ENCODE measurements around the gene SMARCAD1. TPM values are rescaled to one million over a fixed set of nuclear protein-coding genes. Genes with fewer than 3 reads are reported as not detected.

The SMARCAD1 gene
- total RNA-seq, 1 donor = 38.7 TPM

DNA sequence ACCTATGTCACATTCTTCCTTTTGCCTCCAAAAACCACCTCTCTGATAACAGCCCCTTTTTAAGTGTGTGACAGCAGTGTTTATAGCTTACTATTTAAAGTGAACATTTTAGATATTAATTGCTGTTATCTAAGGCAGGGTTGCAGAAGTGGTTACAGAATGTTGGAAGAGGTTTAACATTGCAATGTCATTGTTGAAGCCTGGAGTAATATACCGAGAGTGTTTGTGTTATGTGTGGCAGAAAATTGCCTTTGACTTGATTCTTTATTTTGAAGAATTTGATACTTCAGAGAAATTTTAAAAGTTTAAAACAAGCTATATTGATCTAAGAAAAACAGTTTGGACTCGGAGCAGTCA lies 37.1 kb downstream of the SMARCAD1 start:
- Histone ChIP-seq H3K27me3 (ENCODE audit: insufficient read depth, low read length) (no peaks in the 10 kb centered on the region), H4K20me1 (ENCODE audit: insufficient read depth, low read length) (no peaks in the 10 kb centered on the region), H3K27ac (ENCODE audit: low read depth, low read length) (no peak overlapping the region), H2AFZ (ENCODE audit: low read length) (no peak overlapping the region), H3K4me1 (ENCODE audit: insufficient read depth, low read length) (no peaks in the 10 kb centered on the region), H3K4me2 (ENCODE audit: insufficient read depth, low read length) (no peak overlapping the region), H3K79me2 (ENCODE audit: insufficient read depth, low read length) (no peaks in the 10 kb centered on the region), H3K4me3 (ENCODE audit: insufficient read depth, low read length) (no peak overlapping the region), H3K36me3 (ENCODE audit: insufficient read depth, low read length) (peaks cover 37% of the 10 kb centered on the region), H3K9me3 (ENCODE audit: low read depth, low read length) (no peaks in the 10 kb centered on the region)
- DNase-seq (ENCODE audit: insufficient read length, low spot score, missing footprints) = no peak
- TF ChIP-seq, protein P1, sequence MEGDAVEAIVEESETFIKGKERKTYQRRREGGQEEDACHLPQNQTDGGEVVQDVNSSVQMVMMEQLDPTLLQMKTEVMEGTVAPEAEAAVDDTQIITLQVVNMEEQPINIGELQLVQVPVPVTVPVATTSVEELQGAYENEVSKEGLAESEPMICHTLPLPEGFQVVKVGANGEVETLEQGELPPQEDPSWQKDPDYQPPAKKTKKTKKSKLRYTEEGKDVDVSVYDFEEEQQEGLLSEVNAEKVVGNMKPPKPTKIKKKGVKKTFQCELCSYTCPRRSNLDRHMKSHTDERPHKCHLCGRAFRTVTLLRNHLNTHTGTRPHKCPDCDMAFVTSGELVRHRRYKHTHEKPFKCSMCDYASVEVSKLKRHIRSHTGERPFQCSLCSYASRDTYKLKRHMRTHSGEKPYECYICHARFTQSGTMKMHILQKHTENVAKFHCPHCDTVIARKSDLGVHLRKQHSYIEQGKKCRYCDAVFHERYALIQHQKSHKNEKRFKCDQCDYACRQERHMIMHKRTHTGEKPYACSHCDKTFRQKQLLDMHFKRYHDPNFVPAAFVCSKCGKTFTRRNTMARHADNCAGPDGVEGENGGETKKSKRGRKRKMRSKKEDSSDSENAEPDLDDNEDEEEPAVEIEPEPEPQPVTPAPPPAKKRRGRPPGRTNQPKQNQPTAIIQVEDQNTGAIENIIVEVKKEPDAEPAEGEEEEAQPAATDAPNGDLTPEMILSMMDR (IDR thresholded peaks at IDR 0.05; ENCODE audit: extremely low read depth, low read depth, low read length) = no peak

DNA sequence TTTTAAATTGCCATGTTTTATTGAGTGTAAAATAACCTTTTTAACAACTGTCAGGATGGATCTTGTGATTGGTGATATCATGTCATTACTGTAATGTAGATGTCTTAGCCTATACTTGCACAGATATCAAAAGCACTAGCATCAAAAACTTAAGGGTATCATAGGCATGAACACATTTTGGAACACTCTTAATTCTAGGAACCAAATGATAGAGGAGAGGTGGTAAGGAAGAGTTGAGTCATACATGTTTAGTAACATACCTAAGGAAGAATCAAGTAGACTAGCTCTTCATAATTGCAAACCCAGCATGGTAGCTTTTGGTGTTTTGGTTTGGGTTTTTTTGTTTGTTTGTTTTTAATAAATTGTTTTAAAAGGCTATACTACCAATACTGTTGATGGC lies 43.4 kb downstream of the SMARCAD1 start:
- H3K27me3 ChIP-seq (ENCODE audit: insufficient read depth, low read length) = no peaks in the 10 kb centered on the region
- no peak for DNase-seq (ENCODE audit: insufficient read length, low spot score, missing footprints)
- H3K36me3 ChIP-seq (ENCODE audit: insufficient read depth, low read length) = peaks cover 29% of the 10 kb centered on the region
- TF ChIP-seq, protein P1 (IDR thresholded peaks at IDR 0.05; ENCODE audit: extremely low read depth, low read depth, low read length) = no peak
- no peak overlapping the region for H3K4me2 ChIP-seq (ENCODE audit: insufficient read depth, low read length)
- H3K4me3 ChIP-seq (ENCODE audit: insufficient read depth, low read length) = no peak overlapping the region
- H2AFZ ChIP-seq (ENCODE audit: low read length) = no peak overlapping the region
- H3K79me2 ChIP-seq (ENCODE audit: insufficient read depth, low read length) = no peaks in the 10 kb centered on the region
- no peaks in the 10 kb centered on the region for H3K9me3 ChIP-seq (ENCODE audit: low read depth, low read length)
- H3K27ac ChIP-seq (ENCODE audit: low read depth, low read length) = no peak overlapping the region
- no peaks in the 10 kb centered on the region for H4K20me1 ChIP-seq (ENCODE audit: insufficient read depth, low read length)
- no peaks in the 10 kb centered on the region for H3K4me1 ChIP-seq (ENCODE audit: insufficient read depth, low read length)

DNA sequence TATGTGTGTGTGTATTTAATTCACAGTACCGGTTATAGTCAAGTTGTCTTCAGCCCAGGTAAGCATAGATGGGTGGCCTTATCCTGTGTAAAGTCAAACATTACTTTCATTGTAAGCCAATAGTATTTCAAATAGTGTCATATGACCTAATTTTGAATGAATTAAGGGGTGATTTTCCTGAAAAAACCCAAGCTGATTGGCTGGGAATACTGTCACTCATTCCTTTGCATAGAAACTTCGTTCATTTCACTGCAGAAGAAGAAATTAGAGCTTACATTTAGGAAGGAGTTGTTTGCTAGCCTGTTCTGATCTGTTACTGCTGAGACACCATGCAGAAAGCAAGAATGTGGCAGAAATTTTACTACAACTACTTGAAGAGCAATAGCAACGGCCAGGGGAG lies 45.4 kb downstream of the SMARCAD1 start:
- no peak overlapping the region for H2AFZ ChIP-seq (ENCODE audit: low read length)
- no peak for DNase-seq (ENCODE audit: insufficient read length, low spot score, missing footprints)
- no peaks in the 10 kb centered on the region for H3K79me2 ChIP-seq (ENCODE audit: insufficient read depth, low read length)
- peaks cover 26% of the 10 kb centered on the region for H3K36me3 ChIP-seq (ENCODE audit: insufficient read depth, low read length)
- no peaks in the 10 kb centered on the region for H3K4me1 ChIP-seq (ENCODE audit: insufficient read depth, low read length)
- TF ChIP-seq, protein P1 (IDR thresholded peaks at IDR 0.05; ENCODE audit: extremely low read depth, low read depth, low read length) = no peak
- no peak overlapping the region for H3K4me2 ChIP-seq (ENCODE audit: insufficient read depth, low read length)
- H3K9me3 ChIP-seq (ENCODE audit: low read depth, low read length) = no peaks in the 10 kb centered on the region
- no peaks in the 10 kb centered on the region for H3K27me3 ChIP-seq (ENCODE audit: insufficient read depth, low read length)
- H3K4me3 ChIP-seq (ENCODE audit: insufficient read depth, low read length) = no peak overlapping the region
- H4K20me1 ChIP-seq (ENCODE audit: insufficient read depth, low read length) = no peaks in the 10 kb centered on the region
- no peak overlapping the region for H3K27ac ChIP-seq (ENCODE audit: low read depth, low read length)

DNA sequence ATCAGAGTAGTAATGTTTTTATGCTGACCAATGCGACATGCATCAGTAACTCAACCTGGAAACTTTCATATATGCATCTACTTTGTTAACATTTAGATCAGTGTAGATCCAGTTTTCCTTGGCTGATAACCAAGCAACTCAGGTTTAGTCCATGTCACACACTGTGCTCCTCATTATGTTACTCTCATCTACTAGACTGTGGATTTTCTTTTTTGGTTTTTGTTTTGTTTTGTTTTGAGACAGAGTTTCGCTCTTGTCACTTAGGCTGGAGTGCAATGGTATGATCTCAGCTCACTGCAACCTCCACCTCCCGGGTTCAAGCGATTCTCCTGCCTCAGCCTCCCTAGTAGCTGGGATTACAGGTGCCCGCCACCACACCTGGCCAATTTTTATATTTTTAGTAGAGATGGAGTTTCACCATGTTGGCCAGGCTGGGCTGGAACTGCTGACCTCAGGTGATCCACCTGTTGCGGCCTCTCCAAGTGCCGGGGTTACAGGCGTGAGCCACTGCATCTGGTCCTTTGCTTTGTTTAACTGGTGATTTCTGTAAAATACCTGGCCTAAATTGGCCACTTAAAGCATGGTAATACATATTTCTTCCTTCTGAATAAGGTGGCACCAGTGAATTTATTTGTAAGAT lies 48.6 kb downstream of the SMARCAD1 start:
- Histone ChIP-seq H4K20me1 (ENCODE audit: insufficient read depth, low read length) (no peaks in the 10 kb centered on the region), H3K27ac (ENCODE audit: low read depth, low read length) (no peak overlapping the region), H3K4me1 (ENCODE audit: insufficient read depth, low read length) (no peaks in the 10 kb centered on the region), H3K36me3 (ENCODE audit: insufficient read depth, low read length) (peaks cover 13% of the 10 kb centered on the region), H3K27me3 (ENCODE audit: insufficient read depth, low read length) (no peaks in the 10 kb centered on the region), H3K4me3 (ENCODE audit: insufficient read depth, low read length) (no peak overlapping the region), H2AFZ (ENCODE audit: low read length) (no peak overlapping the region), H3K4me2 (ENCODE audit: insufficient read depth, low read length) (no peak overlapping the region), H3K79me2 (ENCODE audit: insufficient read depth, low read length) (no peaks in the 10 kb centered on the region), H3K9me3 (ENCODE audit: low read depth, low read length) (no peaks in the 10 kb centered on the region)
- TF ChIP-seq, protein P1 (IDR thresholded peaks at IDR 0.05; ENCODE audit: extremely low read depth, low read depth, low read length) = no peak
- DNase-seq (ENCODE audit: insufficient read length, low spot score, missing footprints) = no peak

Measured in osteoblast (primary cell).